Measurements from ENCODE around the gene UQCRC1.

GRCh38 chr3:48639944-48640606, 30.6 kb upstream of the UQCRC1 start:
- TF ChIP-seq EZH2 (IDR thresholded peaks at IDR 0.05; ENCODE audit: insufficient read depth, low read length) (no peak), CTCF (IDR thresholded peaks at IDR 0.05; ENCODE audit: insufficient read depth, low read depth, low read length) (no peak)

Measured in astrocyte (in vitro differentiated cells and primary cell).